ENCODE data around the gene ST7L.

Gene ST7L

GRCh38 chr1:112618114-112618720, 724 bp downstream of the ST7L start:
- DNase-seq (ENCODE audit: low spot score) = no peak

GRCh38 chr1:112614460-112615065, 4.4 kb downstream of the ST7L start:
- DNase-seq (ENCODE audit: low spot score) = no peak

GRCh38 chr1:112605633-112606327, 13.2 kb downstream of the ST7L start:
- no peak for DNase-seq (ENCODE audit: low spot score)

DNA sequence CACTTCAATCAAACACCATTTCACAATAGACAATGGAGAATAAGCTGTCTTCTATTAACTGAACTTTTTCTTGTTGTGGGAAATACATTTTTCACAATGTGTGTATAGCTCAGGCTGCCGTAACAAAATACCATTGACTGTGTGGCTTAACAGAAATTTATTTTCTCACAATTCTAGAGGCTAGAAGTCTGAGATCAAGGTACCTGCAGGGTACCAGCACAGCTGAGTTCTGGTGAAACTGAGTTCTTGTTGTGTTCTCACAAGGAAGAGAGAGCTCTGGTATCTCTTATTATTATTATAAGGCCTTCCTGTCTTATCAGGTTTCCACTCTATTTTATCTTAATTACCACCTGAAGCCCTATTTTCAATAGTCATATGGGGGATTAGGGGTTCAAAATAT, 15.4 kb downstream of the ST7L start:
- no peak for DNase-seq (ENCODE audit: low spot score)

GRCh38 chr1:112603012-112603411, 15.9 kb downstream of the ST7L start:
- no peak for DNase-seq (ENCODE audit: low spot score)

DNA sequence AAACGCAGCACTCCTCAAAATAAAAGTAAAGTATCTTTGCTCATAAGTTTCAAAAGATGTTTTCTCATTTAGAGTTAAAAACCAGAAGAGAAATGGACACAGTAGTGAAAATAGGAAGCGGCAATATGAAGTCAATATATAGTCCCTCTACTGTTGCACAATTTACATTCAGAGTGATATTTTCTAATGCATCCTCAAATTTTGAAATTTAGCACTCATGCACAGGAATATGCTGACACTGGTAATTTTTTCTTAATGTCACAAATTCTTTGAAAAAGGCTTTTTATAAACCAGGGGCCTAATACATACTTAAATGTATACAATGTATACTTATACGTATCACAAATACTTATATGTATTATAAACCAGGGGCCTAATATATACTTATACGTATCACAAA, 19.5 kb downstream of the ST7L start:
- DNase-seq (ENCODE audit: low spot score) = no peak

GRCh38 chr1:112594208-112594876, 24.6 kb downstream of the ST7L start:
- no peak for DNase-seq (ENCODE audit: low spot score)

DNA sequence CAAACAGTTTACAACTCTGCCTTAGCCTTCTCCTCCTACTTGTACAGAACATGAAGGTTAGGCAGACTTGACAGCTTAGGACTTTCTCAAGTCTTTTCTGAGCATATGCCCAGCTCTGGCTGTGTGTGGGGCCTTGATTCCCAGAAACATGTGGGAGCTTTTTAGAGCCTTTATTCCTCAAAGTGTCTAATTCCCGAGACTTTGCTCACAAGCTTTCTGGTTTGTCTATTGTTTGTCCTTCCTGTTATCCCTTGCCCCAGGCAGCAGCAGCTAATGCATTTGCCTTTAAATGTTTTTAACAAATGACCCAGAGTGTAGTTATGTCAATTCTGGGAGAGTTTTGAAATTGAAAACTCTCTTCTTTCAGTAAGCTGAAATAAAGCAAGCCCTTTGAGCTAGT, 29.2 kb downstream of the ST7L start:
- DNase-seq (ENCODE audit: low spot score) = no peak

- DNase-seq (ENCODE audit: low spot score) = no peak
These were observed 35.6 kb downstream of the ST7L start for GRCh38 chr1:112583366-112583765.

GRCh38 chr1:112581586-112582192, 37.3 kb downstream of the ST7L start:
- no peak for DNase-seq (ENCODE audit: low spot score)

DNA sequence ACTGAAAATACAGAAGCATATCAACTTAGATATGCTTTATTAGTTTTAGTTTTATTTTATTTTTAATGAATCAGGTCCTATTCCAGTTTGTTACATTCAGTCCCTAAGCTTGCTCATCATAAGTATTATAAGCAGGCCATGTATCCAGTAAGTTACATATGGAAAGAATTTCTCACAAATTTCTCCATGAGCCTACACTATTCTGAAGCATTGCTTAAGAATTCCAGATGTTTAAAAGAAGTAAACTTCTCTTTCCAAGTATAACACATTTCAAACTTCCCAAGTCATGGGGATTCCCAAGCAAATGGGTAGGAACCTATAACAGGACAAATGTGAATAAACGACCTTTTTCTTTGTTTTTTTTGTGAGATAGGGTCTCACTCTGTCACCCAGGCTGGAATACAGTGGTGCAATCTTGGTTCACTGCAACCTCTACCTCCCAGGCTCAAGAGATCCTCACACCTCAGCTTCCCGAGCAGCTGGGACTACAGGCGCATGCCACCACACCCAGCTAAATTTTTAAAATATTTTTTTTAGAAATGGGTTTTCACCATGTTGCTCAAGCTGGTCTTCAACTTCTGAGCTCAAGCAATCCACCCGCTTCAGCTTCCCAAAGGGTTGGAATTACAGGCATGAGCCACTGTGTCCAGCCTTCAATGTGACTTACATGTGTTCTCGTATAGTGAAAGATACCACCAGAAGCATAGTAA, 39.0 kb downstream of the ST7L start:
- DNase-seq (ENCODE audit: low spot score) = no peak

DNA sequence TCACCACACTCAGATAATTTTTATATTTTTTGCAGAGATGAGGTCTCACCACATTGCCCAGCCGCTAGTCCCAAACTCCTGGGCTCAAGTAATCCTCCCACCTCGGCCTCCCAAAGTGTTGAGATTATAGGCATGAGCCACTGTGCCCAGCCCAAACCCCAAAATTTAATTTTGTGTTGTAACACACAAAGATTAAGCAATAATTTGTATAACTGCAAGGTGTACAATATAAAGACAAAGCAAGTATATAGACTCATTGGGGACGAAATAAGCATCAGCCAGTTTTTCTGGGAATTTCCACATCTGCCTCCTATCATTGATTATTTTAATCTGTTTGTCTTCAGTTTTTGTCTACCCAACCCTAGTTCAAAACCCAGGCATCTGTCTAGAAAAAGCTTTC, 42.7 kb downstream of the ST7L start:
- no peak for DNase-seq (ENCODE audit: low spot score)

DNA sequence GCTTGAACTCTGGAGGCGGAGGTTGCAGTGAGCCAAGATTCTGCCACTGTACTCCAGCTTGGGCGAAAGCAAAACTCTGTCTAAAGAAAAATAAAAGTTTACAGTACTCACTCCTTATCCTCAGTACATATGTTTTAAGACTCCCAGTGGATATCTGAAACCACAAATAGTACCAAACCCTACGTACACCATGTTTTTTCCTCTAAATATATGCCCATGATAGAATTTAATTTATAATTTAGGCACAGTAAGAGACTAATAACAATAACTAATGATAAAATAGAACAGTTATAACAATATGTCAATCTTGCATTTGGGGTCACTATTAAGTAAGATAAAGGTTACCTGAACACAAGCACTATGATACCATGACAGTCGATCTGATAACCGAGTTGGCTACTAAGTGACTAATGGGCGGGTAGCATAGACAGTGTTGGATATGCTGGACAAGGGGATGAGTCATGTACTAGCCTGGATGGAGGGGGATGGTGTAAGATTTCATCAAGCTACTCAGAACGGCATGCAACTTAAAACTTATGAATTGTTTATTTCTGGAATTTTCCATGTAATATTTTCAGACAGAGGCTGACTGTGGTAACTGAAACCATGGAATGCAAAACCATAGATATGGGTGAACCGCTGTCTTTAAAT, 43.7 kb downstream of the ST7L start:
- DNase-seq (ENCODE audit: low spot score) = no peak

DNA sequence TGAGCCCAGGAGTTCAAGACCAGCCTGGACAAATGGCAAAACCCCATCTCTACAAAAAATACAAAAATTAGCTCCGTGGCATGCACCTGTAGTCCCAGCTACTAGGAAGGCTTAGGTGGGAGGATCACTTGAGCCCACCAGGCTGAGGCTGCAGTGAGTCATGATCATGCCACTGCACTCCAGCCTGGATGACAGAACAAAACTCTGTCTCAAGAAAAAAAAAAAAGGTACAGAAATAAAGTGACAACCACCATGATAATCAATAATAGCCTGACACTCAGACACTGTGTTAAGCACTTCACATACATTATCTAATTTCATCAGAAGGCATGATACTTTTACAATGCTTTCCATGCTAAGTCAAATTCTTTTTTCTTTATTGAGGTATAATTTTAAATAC, 53.1 kb downstream of the ST7L start:
- no peak for DNase-seq (ENCODE audit: low spot score)

GRCh38 chr1:112564081-112564480, 54.9 kb downstream of the ST7L start:
- no peak for DNase-seq (ENCODE audit: low spot score)

GRCh38 chr1:112563341-112563740, 55.6 kb downstream of the ST7L start:
- DNase-seq (ENCODE audit: low spot score) = no peak

- DNase-seq (ENCODE audit: low spot score) = no peak
These were observed 60.3 kb downstream of the ST7L start for GRCh38 chr1:112558634-112559033.

DNA sequence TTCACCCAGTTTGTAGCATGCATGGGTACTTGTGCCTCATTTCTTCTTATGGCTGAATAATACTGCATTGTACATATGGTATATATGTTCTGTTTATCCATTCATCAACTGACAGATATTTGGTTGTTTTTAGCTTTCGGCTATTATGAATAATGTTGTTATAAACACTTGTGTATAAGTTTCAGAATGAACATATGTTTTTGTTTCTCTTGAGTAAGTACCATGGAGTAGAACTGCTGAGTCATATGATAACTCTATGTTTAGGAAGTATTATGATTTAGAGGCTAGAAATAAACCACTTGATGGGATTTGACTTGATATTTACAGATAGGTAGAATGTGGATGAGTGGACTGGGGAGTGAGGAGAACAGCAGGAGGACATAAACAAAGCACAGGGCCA, 61.6 kb downstream of the ST7L start:
- DNase-seq (ENCODE audit: low spot score) = no peak

- DNase-seq (ENCODE audit: low spot score) = no peak
These were observed 64.5 kb downstream of the ST7L start for GRCh38 chr1:112554411-112554810.

- DNase-seq (ENCODE audit: low spot score) = no peak
These were observed 69.4 kb downstream of the ST7L start for GRCh38 chr1:112549590-112549989.

- DNase-seq (ENCODE audit: low spot score) = no peak
These were observed 70.4 kb downstream of the ST7L start for GRCh38 chr1:112548547-112548946.

- no peak for DNase-seq (ENCODE audit: low spot score)
These were observed 72.9 kb downstream of the ST7L start for GRCh38 chr1:112546076-112546475.

Measured in HuH-7.5 (cell line).